Measurements from ENCODE around the gene MEG3. TPM values are rescaled to one million over a fixed set of nuclear protein-coding genes. Genes with fewer than 3 reads are reported as not detected.

Gene MEG3
- total RNA-seq, 4 donors from 2014 or later = 34.1 to 265 (median 119) TPM

- no peak for DNase-seq
- TF ChIP-seq POLR2A (IDR thresholded peaks at IDR 0.05) = no peak
- no peak for TF ChIP-seq CTCF (IDR thresholded peaks at IDR 0.05)
- intact Hi-C loops (cut with DNase I; ENCODE audit: low total_unique reads) = no loop called here
These were observed 6.0 kb upstream of the MEG3 start for GRCh38 chr14:100819829-100820475.

GRCh38 chr14:100820957-100821356 lies 5.0 kb upstream of the MEG3 start:
- intact Hi-C loops (cut with DNase I; ENCODE audit: low total_unique reads) = no loop called here
- Histone ChIP-seq H3K27me3 (no peaks in the 10 kb centered on the region), H3K36me3 (no peaks in the 10 kb centered on the region), H3K4me1 (no peaks in the 10 kb centered on the region), H3K4me3 (no peak overlapping the region), H3K27ac (no peak overlapping the region), H3K9me3 (no peaks in the 10 kb centered on the region)
- no peak for DNase-seq
- TF ChIP-seq POLR2A (IDR thresholded peaks at IDR 0.05) (no peak), CTCF (IDR thresholded peaks at IDR 0.05) (no peak)

More at GRCh38 chr14:100819829-100820475, 6.0 kb upstream of the MEG3 start:
- H3K36me3 ChIP-seq = no peaks in the 10 kb centered on the region
- H3K9me3 ChIP-seq = no peaks in the 10 kb centered on the region
- H3K4me3 ChIP-seq = no peak overlapping the region
- no peaks in the 10 kb centered on the region for H3K27me3 ChIP-seq
- H3K4me1 ChIP-seq = no peaks in the 10 kb centered on the region
- no peak overlapping the region for H3K27ac ChIP-seq

GRCh38 chr14:100822013-100822412 lies 3.9 kb upstream of the MEG3 start:
- Histone ChIP-seq H3K36me3 (no peaks in the 10 kb centered on the region), H3K27me3 (no peaks in the 10 kb centered on the region), H3K4me1 (no peaks in the 10 kb centered on the region), H3K9me3 (no peaks in the 10 kb centered on the region), H3K4me3 (no peak overlapping the region), H3K27ac (no peak overlapping the region)
- no peak for DNase-seq
- intact Hi-C loops (cut with DNase I; ENCODE audit: low total_unique reads) = no loop called here
- TF ChIP-seq CTCF (IDR thresholded peaks at IDR 0.05) (no peak), POLR2A (IDR thresholded peaks at IDR 0.05) (no peak)

- TF ChIP-seq CTCF (IDR thresholded peaks at IDR 0.05) (no peak), POLR2A (IDR thresholded peaks at IDR 0.05) (no peak)
- Histone ChIP-seq H3K27ac (no peak overlapping the region), H3K4me3 (no peak overlapping the region), H3K4me1 (no peaks in the 10 kb centered on the region), H3K27me3 (no peaks in the 10 kb centered on the region), H3K9me3 (no peaks in the 10 kb centered on the region), H3K36me3 (no peaks in the 10 kb centered on the region)
- intact Hi-C loops (cut with DNase I; ENCODE audit: low total_unique reads) = no loop called here
- no peak for DNase-seq
These were observed 3.2 kb upstream of the MEG3 start for GRCh38 chr14:100822532-100823296.

GRCh38 chr14:100823413-100824080 lies 2.4 kb upstream of the MEG3 start:
- Histone ChIP-seq H3K4me1 (no peaks in the 10 kb centered on the region), H3K36me3 (no peaks in the 10 kb centered on the region), H3K27ac (no peak overlapping the region), H3K9me3 (no peaks in the 10 kb centered on the region), H3K27me3 (no peaks in the 10 kb centered on the region), H3K4me3 (no peak overlapping the region)
- intact Hi-C loops (cut with DNase I; ENCODE audit: low total_unique reads) = no loop called here
- TF ChIP-seq POLR2A (IDR thresholded peaks at IDR 0.05) = no peak
- no peak for TF ChIP-seq CTCF (IDR thresholded peaks at IDR 0.05)
- no peak for DNase-seq
